ENCODE data around the gene VAMP1.
"Not testable (repeated sequence)": the region's sequence is repeated elsewhere in the genome, so short reads cannot be mapped to it uniquely, and the experiment has no call there.

The VAMP1 gene

DNA sequence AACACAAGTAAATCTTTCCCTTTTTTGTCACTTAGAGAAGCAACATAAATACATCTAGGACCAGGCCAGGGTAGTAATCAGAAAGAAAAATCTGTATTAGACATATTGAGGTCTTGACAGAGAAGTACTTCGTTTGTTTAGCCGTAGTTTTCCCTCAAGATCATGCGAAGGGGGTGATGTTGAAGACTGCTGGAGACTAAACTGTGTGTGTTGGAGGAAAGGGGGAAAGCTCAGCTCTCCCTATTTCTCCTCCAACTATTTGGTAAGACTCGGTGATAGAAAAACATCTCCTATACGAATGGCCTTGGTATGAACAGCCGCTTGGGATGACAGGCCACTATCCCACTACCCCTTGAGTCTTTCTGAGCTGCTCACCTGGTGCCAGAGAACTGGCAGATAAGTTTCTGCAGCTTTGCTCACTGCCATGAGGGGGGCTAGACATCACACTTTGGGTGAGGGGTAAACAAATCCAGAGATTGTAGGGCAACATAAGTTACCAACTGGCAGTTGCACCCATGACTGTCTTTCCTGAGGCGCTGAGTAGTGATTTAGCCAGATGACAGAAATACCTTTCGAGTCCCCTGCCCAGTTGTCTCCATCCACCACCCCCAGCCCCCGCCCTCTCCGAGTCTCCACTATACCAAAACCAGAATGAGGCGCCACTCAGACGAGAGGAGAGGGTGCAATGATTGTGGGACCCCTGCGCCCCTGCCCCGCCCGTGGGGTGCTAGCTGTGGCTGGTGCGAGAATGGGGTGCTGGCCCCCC lies 685 bp downstream of the VAMP1 start:
- no peak for DNase-seq (ENCODE audit: low read depth in 2 of 2)

DNA sequence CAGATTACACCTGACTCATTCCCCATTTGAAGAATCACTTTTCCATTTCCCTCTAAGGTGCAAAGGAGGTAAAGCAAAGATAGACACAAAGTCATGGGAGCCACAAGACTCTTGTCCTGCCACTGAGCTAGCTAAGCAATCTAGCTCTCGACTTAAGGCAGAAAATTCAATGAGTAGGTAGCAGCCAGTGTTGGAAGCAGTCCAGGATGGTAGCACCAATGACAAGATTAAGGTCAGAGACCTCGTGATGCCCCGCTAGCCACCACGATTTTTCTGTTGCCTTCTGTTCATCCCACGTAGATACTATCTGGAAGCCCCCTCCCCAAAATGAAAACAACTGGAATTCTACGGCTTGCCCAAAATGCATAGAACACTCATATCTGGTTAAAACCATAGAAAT lies 1.4 kb downstream of the VAMP1 start:
- DNase-seq (ENCODE audit: low read depth in 2 of 2) = no peak

DNA sequence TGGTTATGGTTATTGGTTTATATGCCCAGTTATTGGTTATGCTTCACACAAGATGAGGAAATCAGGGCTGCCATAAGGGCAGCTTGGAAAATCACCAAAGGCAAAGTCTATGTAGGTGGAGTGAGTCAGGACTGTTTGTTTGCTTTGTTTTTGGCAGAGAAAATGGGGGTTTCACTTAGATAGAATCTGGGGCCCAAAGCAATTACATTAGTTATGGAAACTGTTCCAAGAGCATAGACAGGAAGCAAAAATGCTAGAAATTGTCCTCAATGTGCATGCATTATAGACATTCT lies 2.2 kb downstream of the VAMP1 start:
- no peak for DNase-seq (ENCODE audit: low read depth in 2 of 2)

DNA sequence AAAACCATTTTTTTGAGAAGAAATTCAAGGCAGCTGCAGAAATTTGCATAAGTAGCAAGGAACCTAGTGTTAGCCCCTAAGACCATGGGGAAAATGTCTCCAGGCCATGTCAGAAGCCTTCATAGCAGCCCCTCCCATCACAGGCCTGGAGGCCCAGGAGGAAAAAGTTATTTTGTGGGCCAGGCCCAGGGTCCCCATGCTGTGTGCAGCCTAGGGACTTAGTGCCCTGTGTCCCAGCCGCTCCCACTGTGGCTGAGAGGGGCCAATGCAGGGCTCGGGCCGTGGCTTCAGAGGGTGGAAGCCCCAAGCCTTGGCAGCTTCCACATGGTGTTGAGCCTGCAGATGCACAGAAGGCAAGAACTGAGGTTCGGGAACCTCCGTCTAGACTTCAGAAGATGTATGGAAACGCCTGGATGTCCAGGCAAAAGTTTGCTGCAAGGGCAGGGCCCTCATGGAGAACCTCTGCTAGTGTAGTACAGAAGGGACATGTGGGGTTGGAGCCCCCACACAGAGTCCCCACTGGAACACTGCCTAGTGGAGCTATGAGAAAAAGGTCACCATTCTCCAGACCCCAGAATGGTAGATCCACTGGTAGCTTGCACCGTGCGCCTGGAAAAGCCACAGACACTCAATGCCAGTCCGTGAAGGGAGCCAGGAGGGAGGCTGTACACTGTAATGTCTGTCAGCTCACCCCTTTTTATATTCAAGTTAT lies 2.8 kb downstream of the VAMP1 start:
- not testable (repeated sequence) for DNase-seq (ENCODE audit: low read depth in 2 of 2)

DNA sequence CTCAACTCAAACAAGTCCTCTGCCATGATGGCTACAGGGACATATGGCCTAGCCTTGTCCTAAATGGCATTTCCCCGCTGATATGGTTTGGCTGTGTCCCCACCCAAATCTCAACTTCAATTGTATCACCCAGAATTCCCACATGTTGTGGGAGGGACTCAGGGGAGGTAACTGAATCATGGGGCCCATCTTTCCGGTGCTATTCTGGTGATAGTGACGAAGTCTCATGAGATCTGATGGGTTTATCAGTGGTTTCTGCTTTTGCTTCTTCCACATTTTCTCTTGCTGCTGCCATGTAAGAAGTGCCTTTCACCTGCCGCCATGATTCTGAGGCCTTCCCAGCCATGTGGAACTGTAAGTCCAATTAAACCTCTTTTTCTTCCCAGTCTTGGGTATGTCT lies 3.7 kb downstream of the VAMP1 start:
- not testable (repeated sequence) for DNase-seq (ENCODE audit: low read depth in 2 of 2)

DNA sequence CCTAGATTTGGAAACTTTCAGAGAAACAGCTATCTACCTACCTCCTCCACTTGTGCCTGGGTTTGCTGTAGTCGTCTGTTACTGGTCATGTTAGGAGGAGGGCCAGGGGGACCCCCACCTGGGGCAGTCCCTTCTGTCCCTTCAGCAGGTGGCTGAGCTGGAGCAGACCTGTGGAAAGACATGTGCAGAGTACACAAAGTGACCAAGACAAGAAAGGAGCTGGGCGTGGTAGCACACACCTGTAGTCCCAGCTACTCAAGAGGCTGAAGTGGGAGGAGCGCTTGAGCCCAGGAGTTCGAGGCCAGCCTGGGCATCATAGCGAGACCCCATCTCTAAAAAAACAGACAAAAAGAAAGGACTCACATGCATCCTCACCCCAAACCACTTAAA lies 4.3 kb downstream of the VAMP1 start:
- no peak for DNase-seq (ENCODE audit: low read depth in 2 of 2)

DNA sequence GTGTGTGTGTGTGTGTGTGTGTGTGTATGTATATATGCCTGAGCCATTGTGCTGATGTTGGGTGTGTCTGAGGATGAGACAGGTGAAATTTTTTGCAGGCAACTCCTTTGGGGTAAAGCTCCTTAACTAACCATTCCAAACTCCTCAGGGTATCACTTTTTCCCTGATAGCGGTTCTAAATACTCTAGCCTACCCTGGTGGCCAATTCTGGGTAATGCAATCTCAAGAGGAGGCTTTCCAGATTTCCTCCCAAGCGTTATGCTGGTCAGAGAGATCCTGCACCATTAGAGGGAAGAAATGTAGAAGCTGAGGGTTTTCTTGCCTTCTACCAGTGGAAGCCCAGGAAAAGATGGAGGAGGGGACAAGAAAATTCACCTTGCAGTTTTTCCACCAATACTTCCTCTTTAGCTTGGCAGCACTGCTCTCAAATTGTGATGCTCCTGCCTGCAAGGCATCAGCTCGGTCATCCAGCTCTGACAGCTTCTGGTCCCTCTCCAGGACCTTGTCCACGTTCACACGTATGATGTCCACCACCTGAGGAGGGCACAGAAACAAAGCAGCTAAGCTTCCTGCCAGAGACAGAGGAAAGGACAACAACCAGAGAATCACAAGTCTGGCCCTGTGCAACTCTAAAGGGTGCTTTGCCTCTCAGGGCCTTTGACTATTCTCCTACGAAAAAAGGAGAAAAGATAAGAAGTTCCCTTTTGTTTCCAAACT lies 4.9 kb downstream of the VAMP1 start:
- peak in 1 of 2 donors; percentile 37 for DNase-seq (ENCODE audit: low read depth in 2 of 2)

DNA sequence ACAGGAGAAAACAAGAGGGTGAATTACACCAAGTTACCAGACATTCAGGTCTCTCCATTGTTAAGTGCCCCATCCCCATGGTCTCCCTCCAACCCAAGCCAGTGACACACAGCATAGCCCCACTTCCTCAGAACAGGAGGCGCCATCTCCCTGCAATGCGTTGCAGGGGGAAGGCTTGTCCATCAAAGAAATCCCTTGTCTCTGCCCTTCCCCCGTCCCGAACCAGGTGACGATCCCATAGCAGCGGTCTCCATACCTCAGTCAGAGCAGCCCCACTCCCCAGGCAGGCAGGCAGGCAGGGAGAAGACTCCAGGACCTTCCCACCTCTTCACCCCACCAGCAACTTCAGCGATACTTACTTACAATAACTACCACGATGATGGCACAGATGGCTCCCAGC lies 5.9 kb downstream of the VAMP1 start:
- DNase-seq (ENCODE audit: low read depth in 2 of 2) = no peak

DNA sequence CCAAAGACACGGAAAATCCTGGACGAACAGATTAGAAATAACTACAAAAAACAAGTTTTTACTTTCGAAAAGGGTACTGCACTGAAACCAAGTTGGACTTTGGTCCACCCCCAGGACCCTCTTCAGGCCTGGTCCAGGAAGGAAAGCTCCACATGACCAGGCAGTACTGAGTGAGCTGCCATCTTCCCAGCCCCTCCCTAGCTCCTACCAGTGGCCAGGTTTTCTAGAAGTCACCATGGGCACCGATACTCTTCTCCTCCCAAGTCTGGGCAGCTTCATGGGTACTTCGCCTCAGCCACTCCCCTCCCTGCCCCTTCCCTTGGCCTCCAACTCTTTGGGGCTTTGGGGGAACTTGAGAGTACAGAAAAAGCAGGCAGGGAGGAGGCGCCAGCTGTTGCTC lies 6.6 kb downstream of the VAMP1 start:
- DNase-seq (ENCODE audit: low read depth in 2 of 2) = no peak

DNA sequence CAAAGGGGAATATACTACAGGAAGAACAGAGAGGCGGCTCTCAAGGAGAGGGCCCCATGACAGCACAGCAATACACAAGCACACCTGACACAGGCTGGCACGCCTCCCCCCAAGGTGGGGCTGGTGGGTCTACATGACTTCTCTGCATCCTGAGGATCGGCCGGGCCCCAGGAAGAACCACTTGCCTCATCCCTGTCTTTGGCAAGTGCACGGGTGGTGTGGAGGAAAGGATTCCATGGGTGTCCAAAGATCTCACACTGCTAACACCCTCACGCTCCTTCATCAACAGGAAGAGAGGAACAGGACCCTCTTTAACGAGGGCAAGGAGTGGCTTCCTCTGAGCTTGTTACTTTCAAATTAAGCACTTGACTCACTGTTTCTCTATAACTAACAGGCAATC lies 7.3 kb downstream of the VAMP1 start:
- DNase-seq (ENCODE audit: low read depth in 2 of 2) = no peak

DNA sequence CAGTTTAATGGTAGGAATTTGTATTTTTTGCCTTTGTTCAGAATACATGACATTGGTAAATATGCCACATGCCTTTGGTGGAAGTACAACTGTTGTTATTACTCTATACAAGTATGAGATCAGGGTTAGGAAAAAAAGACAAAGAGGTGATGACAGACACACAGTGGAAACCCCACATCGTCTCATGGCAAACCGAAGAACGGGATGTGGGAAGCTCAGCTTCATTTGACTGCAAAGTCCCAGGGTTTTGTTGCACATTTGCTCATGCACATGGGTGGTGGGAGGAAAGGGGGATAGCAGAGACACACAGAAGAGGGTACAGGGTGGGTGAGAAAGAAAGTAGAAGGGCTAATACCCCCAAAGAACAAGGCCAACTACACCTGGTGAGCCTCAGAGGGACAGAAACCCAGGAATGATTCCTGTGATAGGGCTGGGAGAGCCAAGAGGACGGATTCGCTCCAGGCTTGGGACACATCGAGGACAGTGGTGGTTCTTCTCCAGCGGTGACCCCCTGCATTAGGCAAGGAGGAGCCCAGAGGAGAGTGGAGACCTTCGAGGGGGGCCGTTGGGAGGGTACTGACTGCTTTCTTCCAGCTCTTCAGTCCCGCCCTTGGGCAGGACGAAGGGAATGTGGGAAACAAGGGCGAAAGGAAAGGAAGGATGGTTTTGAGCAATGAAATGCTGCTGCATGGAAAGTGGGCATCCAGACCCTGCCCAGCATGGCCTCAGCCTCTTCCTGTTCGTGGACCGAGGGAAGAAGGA lies 8.1 kb downstream of the VAMP1 start:
- DNase-seq (ENCODE audit: low read depth in 2 of 2) = no peak

DNA sequence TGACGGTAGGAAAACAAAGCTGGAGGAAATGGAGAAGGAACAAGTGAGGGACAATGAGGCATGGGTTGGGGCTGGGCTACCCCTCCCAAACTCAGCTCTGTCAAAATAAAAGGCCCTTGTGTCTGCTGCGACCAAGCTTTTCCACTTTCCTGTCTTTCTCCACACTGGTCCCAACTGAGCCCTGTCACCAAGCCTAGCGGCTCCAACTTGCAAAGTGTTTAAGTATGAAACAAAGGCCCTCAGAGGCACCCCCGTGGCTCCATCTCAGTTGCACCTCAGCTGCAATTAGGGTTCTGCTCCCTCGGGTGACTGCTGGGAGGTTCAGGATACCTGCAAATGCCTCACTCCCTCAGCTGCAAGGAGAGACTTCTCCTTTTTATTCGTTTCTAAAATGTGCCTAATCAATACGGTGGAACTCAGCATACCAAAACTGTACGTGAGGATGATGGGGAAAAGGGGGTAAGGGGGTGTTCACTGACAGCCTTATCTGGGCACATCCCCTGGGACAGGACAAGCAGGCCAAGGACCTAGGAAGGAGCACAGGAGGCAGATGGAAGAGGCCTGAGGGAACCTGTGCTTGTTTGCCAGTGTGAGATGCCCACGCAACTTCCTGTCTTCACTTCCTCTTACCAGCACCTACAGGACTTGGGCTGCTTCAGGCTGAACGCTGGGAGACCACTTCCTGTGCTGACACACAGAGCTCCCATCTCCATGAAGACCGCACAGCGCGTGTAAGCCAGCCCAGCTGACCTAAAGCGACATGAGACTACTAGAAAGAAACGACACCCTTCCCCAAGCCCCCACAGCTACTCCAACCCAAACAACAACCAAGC lies 8.9 kb downstream of the VAMP1 start:
- peak; percentile 49 to 51 for DNase-seq (ENCODE audit: low read depth in 2 of 2)

DNA sequence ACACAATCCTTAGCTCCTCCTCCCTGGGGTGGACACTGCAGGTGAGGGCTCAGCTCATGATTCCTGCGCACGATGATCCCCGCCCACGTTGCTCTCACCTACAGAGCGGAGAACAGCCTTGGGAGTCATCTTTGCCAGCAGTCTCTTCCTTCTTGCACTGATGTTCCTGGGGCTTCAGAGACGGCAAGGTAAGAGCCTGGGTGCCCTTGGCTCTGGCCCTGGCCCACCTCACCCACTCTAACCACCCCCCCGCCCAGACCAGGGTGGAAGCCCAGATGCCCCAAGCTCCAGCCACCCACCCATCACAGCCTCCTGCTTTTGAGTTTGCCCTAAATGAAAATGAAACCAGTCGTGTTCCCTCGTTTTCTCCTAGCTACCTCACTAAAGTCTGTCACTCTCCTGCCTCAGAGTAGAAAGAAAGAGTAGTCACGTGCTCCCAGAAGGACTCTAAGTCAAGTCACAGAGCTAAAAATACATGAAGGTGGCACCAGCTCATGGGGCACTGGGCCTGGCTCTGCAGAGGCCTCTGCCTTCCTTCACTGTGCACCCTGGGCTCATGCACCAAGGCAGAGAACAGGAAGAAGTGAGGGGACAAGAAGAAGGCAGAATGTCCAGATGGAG lies 9.6 kb downstream of the VAMP1 start:
- no peak for DNase-seq (ENCODE audit: low read depth in 2 of 2)

DNA sequence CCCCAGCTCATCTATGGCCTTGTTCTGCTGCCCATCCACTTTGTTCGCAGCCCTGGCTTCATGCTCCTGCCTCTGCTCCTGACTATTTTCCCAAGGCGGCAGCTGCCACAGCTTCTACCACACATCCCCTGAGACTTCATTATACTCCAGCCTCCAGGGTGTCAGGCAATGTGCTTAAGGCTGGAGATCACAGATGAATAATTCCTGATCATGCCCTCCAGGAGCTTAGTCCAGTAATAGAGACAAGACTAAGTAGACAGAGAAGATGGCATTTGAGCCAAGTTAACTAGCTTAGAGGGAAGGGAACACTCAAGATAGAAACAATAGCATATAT lies 11.5 kb downstream of the VAMP1 start:
- DNase-seq (ENCODE audit: low read depth in 2 of 2) = no peak

DNA sequence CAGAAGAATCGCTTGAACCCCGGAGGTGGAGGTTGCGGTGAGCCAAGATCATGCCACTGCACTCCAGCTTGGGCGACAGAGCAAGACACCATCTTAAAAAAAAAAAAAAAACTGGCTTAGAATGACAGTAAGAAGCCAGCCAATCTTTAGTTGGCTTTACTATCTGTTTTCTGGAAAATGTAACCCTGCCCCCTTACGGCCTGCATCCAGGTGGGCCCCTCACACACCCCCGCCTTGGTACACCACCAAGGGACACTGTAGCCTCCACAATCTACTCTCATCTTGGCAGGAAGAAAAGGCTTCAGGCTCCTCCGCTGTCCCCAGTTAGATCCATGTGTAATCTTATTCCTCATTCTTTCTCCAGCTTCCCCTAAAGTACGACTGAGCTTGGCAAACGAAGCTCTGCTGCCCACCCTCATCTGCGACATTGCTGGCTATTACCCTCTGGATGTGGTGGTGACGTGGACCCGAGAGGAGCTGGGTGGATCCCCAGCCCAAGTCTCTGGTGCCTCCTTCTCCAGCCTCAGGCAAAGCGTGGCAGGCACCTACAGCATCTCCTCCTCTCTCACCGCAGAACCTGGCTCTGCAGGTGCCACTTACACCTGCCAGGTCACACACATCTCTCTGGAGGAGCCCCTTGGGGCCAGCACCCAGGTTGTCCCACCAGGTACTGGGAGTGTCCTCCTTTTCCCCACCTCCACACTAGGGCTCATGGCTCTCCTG lies 12.0 kb downstream of the VAMP1 start:
- DNase-seq (ENCODE audit: low read depth in 2 of 2) = no peak

DNA sequence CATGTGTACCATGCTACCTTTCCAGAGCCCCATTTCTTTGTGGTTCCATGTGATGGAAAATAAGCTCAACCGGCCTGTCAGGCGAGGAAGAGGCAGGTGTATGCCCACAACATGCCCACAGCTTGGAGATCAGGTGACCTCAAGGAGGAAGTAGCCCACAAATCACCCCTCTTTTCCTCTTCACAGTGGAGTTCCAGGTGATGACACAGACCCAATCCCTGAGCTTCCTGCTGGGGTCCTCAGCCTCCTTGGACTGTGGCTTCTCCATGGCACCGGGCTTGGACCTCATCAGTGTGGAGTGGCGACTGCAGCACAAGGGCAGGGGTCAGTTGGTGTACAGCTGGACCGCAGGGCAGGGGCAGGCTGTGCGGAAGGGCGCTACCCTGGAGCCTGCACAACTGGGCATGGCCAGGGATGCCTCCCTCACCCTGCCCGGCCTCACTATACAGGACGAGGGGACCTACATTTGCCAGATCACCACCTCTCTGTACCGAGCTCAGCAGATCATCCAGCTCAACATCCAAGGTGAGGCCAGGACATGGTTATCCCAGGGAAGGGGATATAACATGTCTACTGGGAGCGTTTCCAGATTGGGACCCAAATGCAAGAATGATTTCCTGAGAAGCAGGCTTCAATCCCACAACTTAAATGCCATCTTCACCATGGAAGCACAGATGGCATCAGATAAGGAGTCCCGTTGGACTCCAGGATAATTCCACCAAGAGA lies 13.1 kb downstream of the VAMP1 start:
- no peak for DNase-seq (ENCODE audit: low read depth in 2 of 2)

DNA sequence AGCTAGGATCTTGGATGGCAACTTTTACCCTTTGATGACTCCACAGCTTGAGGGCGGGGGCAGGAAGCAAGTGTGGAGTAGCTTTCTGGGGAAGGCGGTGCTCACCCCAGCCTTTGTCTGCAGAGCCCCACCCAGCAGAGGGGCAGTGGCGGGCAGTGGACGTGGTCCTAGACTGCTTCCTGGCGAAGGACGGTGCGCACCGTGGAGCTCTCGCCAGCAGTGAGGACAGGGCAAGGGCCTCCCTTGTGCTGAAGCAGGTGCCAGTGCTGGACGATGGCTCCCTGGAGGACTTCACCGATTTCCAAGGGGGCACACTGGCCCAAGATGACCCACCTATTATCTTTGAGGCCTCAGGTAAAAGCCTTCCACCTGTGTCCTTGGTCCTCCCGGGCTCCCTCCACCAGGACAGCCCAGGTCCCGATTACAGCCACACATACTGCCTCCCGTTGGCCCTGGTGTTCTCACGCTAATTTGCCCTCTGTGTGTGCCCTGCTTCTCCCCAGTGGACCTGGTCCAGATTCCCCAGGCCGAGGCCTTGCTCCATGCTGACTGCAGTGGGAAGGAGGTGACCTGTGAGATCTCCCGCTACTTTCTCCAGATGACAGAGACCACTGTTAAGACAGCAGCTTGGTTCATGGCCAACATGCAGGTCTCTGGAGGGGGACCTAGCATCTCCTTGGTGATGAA lies 17.4 kb downstream of the VAMP1 start:
- DNase-seq (ENCODE audit: low read depth in 2 of 2) = no peak

DNA sequence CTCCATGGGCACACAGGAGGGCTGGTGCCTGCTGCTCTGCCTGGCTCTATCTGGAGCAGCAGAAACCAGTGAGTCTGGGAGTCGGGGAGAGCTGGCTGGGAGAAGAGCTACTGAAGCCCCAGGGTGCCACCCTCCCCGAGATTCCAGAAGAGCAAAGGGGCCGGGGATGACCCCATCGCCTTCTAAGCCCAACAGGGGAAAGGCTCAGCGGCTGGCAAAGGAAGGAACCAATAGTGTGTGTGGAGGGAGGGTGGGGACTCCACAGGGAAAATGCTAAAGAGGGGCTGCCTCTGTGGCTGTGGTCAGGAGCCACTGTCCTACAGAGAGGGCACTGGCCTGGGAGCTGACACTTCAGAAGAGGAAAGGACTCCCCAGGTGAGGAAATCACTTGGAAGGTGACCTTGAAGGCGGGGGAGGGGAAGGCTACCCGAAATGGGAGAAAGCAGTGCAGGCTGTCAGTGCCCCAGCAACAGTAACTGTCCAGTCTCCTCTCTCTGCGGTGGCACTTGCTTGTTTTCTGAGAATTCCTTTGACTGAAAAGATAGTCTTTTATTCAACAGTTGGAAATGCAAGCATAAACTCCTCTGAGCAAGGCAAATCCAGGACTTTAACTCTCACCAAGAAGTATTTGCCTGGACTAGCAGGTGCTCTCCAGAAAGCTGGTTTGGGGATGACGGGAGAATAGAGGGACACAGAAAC lies 18.1 kb downstream of the VAMP1 start:
- DNase-seq (ENCODE audit: low read depth in 2 of 2) = no peak

Data from stimulated activated CD4-positive, alpha-beta T cell treated with anti-CD3 and anti-CD28 coated beads, Interleukin-1b, Interleukin-23, amount 100 ng/mL, for 4 hours (primary cell).